Measurements from ENCODE around the gene SFXN4. TPM values are rescaled to one million over a fixed set of nuclear protein-coding genes. Genes with fewer than 3 reads are reported as not detected.

SFXN4 gene
- total and polyA plus RNA-seq, 2 of the 13 experiments (the other 11 are each of a cell fraction or from before 2014, with no cell fraction given): 47.7 to 64.9 TPM

GRCh38 chr10:119178372-119179119, 13.0 kb upstream of the SFXN4 start, which contains the start of gene PRDX3 (continued):
- TF ChIP-seq, protein P1, sequence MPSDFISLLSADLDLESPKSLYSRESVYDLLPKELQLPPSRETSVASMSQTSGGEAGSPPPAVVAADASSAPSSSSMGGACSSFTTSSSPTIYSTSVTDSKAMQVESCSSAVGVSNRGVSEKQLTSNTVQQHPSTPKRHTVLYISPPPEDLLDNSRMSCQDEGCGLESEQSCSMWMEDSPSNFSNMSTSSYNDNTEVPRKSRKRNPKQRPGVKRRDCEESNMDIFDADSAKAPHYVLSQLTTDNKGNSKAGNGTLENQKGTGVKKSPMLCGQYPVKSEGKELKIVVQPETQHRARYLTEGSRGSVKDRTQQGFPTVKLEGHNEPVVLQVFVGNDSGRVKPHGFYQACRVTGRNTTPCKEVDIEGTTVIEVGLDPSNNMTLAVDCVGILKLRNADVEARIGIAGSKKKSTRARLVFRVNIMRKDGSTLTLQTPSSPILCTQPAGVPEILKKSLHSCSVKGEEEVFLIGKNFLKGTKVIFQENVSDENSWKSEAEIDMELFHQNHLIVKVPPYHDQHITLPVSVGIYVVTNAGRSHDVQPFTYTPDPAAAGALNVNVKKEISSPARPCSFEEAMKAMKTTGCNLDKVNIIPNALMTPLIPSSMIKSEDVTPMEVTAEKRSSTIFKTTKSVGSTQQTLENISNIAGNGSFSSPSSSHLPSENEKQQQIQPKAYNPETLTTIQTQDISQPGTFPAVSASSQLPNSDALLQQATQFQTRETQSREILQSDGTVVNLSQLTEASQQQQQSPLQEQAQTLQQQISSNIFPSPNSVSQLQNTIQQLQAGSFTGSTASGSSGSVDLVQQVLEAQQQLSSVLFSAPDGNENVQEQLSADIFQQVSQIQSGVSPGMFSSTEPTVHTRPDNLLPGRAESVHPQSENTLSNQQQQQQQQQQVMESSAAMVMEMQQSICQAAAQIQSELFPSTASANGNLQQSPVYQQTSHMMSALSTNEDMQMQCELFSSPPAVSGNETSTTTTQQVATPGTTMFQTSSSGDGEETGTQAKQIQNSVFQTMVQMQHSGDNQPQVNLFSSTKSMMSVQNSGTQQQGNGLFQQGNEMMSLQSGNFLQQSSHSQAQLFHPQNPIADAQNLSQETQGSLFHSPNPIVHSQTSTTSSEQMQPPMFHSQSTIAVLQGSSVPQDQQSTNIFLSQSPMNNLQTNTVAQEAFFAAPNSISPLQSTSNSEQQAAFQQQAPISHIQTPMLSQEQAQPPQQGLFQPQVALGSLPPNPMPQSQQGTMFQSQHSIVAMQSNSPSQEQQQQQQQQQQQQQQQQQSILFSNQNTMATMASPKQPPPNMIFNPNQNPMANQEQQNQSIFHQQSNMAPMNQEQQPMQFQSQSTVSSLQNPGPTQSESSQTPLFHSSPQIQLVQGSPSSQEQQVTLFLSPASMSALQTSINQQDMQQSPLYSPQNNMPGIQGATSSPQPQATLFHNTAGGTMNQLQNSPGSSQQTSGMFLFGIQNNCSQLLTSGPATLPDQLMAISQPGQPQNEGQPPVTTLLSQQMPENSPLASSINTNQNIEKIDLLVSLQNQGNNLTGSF (CRISPR knock-in tag; IDR thresholded peaks at IDR 0.05): no peak; the same call in 1 of the 2 replicates
- no peak; the same call in 1 of the 2 replicates for TF ChIP-seq MIXL1 (CRISPR knock-in tag; IDR thresholded peaks at IDR 0.05)
- TF ChIP-seq, protein P2, sequence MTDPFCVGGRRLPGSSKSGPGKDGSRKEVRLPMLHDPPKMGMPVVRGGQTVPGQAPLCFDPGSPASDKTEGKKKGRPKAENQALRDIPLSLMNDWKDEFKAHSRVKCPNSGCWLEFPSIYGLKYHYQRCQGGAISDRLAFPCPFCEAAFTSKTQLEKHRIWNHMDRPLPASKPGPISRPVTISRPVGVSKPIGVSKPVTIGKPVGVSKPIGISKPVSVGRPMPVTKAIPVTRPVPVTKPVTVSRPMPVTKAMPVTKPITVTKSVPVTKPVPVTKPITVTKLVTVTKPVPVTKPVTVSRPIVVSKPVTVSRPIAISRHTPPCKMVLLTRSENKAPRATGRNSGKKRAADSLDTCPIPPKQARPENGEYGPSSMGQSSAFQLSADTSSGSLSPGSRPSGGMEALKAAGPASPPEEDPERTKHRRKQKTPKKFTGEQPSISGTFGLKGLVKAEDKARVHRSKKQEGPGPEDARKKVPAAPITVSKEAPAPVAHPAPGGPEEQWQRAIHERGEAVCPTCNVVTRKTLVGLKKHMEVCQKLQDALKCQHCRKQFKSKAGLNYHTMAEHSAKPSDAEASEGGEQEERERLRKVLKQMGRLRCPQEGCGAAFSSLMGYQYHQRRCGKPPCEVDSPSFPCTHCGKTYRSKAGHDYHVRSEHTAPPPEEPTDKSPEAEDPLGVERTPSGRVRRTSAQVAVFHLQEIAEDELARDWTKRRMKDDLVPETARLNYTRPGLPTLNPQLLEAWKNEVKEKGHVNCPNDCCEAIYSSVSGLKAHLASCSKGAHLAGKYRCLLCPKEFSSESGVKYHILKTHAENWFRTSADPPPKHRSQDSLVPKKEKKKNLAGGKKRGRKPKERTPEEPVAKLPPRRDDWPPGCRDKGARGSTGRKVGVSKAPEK (CRISPR knock-in tag; IDR thresholded peaks at IDR 0.05; ENCODE audit: borderline replicate concordance): no peak
- TF ChIP-seq ZNF274 (CRISPR knock-in tag; IDR thresholded peaks at IDR 0.05): no peak
- TF ChIP-seq HOXD1 (CRISPR knock-in tag; IDR thresholded peaks at IDR 0.05): no peak
- no peak for TF ChIP-seq MEIS1 (CRISPR knock-in tag; IDR thresholded peaks at IDR 0.05; ENCODE audit: borderline replicate concordance)
- 0 out of 2 replicates have a peak, but pooled peaks have one; percentile 34 for TF ChIP-seq FOXK1 (CRISPR knock-in tag; IDR thresholded peaks at IDR 0.05; ENCODE audit: borderline replicate concordance, low read depth)
- peak; percentile 31 for TF ChIP-seq ATF7-NPFF (CRISPR knock-in tag; IDR thresholded peaks at IDR 0.05; ENCODE audit: low read depth)
- no peak for TF ChIP-seq ZNF772 (CRISPR knock-in tag; IDR thresholded peaks at IDR 0.05)
- TF ChIP-seq TBX2 (CRISPR knock-in tag; IDR thresholded peaks at IDR 0.05; ENCODE audit: borderline replicate concordance): peak; percentile 75
- no peak for TF ChIP-seq ZNF562 (CRISPR knock-in tag; IDR thresholded peaks at IDR 0.05; ENCODE audit: borderline replicate concordance)
- no peak for TF ChIP-seq BHLHE40 (IDR thresholded peaks at IDR 0.05; ENCODE audit: low read length)
- TF ChIP-seq MLLT10 (CRISPR knock-in tag; IDR thresholded peaks at IDR 0.05): no peak
- TF ChIP-seq CBX1 (IDR thresholded peaks at IDR 0.05; ENCODE audit: low read depth): peak; percentile 59
- TF ChIP-seq, protein P3, sequence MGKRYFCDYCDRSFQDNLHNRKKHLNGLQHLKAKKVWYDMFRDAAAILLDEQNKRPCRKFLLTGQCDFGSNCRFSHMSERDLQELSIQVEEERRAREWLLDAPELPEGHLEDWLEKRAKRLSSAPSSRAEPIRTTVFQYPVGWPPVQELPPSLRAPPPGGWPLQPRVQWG (CRISPR knock-in tag; IDR thresholded peaks at IDR 0.05; ENCODE audit: borderline replicate concordance, low read depth): no peak
- TF ChIP-seq ZBTB26 (CRISPR knock-in tag; IDR thresholded peaks at IDR 0.05; ENCODE audit: borderline replicate concordance): peak; percentile 27; the same call in 1 of the 2 replicates
- no peak for TF ChIP-seq SOX6 (IDR thresholded peaks at IDR 0.05)
- peak; percentile 63 for TF ChIP-seq SOX6 (CRISPR knock-in tag; IDR thresholded peaks at IDR 0.05)
- no peak for TF ChIP-seq PLRG1 (conservative IDR thresholded peaks at IDR 0.05)
- TF ChIP-seq, protein P4, sequence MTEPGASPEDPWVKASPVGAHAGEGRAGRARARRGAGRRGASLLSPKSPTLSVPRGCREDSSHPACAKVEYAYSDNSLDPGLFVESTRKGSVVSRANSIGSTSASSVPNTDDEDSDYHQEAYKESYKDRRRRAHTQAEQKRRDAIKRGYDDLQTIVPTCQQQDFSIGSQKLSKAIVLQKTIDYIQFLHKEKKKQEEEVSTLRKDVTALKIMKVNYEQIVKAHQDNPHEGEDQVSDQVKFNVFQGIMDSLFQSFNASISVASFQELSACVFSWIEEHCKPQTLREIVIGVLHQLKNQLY (CRISPR knock-in tag; IDR thresholded peaks at IDR 0.05): 0 out of 2 replicates have a peak, but pooled peaks have one; percentile 32
